ENCODE data around the gene DNAJB9. TPM values are rescaled to one million over a fixed set of nuclear protein-coding genes. Genes with fewer than 3 reads are reported as not detected.

DNAJB9 gene
- total and polyA plus RNA-seq, 2 of the 8 experiments (the other 6 are each of a cell fraction or from before 2014, with no cell fraction given) = 1.8 to 9.7 TPM

- TF ChIP-seq MAX (IDR thresholded peaks at IDR 0.05) = no peak
- no peak for TF ChIP-seq POU5F1 (IDR thresholded peaks at IDR 0.05; ENCODE audit: low read depth, low read length)
- TF ChIP-seq ATF2 (IDR thresholded peaks at IDR 0.05; ENCODE audit: low read length) = no peak
- no peak for TF ChIP-seq BACH1 (IDR thresholded peaks at IDR 0.05; ENCODE audit: low read length)
- no peak for TF ChIP-seq USF2 (IDR thresholded peaks at IDR 0.05; ENCODE audit: low read length)
- TF ChIP-seq SRF (IDR thresholded peaks at IDR 0.05; ENCODE audit: low read depth, low read length) = no peak
These were observed 44.3 kb downstream of the DNAJB9 start (continued) for GRCh38 chr7:108613949-108614381.
